ENCODE data around the gene CHMP5. TPM values are rescaled to one million over a fixed set of nuclear protein-coding genes. Genes with fewer than 3 reads are reported as not detected.

The CHMP5 gene
- total RNA-seq (2014; rRNA removed; shearing (Covaris generic)): 93.7 and 94.5 TPM in 2 replicates
- polyA plus RNA-seq (2014; cell fraction: nucleus; rRNA removed): 45.9 and 48.4 TPM in 2 replicates

DNA sequence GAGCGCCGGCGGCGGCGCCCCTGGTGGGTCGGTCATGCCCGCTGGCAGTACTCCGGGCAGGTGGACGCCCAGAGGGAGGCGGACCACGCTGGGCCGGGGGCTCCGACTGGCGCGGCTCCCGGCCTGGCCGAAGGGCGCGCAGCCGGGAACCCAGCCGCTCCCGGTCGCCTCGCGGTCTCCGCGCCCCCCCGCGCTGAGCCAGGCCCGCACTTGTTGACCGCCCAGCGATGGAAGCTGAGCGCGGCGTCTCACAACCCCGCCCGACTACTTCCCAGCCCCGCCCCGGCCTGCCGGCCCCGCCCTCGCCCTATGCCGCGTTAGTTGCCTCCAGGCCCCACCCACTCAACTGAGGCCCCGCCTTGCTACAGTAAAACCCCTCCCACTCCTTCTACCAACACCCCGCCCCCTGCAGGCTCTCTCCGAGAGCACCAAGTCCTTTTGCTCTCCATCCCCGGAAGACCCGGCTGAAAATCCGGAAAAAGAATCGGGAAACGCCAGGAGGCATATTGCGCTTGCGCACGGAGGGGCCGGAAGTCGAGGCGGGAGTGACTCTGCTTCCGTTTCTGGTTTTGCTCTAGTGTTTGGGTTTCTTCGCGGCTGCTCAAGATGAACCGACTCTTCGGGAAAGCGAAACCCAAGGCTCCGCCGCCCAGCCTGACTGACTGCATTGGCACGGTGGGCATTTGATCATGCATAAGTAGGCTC, at the start of gene CHMP5, which contains the start of gene BAG1:
Gene CHMP5 (plus strand): TSS at position 577 of the 705 bp plus-strand sequence. CDS start 30 bp downstream, at position 607.
Gene BAG1 (minus strand): TSS at position 236 of the 705 bp plus-strand sequence.
- DNase-seq (ENCODE audit: extremely low read depth, low read depth): peak; percentile 98

DNA sequence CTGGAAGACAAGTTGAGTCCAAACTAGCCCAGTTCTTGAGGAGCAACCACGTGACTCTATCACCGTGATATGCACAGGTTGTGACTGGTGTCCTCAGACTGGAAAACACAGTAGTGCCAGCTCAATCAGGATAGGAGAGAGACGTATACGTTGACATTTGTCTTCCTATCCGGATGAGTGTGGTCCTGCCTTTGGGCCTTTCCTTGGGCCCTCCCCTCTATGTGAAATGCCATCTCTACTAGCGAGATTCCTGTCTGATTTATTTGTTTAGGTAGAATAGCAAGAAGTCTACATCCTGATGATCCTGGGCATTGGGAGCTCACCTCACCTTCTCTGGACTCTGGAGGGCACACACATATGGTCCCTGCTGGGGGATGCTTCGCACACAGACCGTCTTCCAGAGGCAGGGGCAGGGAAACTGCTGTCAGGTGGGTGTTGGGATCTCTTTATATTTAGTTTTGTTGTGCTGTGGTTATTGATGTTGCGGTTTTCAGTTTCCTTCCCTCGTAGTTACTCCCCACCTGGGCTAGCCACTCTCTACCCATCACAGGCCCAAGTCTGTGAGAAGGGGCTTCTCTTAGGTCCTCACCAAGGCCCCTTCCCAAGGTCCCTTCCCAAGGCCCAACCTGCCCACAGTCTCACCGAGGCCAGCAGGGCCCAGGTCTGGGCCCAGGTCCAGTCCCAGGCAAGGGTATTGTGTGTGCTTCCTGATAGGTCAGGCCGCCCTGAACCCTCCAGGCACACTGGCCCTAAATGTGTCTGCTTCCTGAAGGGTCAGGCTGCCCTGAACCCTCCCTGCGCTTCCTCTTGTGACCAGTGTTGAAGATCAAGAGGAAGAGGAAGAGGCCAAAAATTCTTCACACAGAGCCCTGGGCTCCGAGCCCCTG, 43.9 kb upstream of the CHMP5 start:
- DNase-seq (ENCODE audit: extremely low read depth, low read depth): no peak

DNA sequence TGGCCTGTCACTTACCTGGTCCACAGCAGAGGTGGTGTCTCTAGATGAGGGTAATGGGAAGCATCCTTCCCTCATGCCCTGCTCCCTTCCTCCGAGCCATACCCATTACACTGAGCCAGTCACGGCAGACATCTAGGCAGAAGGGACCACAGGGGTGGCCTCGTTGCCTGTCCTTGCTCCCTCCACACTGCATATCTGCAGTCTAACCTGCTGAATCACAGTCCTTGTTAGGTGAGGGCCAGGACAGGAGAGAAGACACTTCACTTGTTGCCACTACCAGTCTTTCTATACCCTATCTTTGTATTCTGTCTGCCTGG, 43.3 kb upstream of the CHMP5 start:
- DNase-seq (ENCODE audit: extremely low read depth, low read depth): no peak

DNA sequence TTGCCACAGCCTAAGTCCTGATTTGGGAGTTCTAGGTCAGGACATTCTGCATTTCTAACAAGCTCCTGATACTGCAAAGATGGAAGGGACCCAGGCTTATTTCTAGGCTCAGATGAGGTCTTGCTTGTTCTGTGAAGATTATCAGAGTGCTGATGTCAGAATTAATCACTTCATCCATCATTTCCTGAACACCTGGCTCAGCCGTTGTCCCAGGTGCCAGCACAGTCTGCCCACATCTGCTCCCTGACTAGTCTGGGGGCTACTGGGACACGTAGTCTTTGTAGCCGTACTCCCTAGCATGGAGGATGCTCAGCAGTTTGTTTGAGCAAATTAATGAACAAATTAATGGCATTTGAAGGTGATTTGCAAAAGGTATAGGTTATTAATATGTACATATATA, 42.8 kb upstream of the CHMP5 start:
- no peak for DNase-seq (ENCODE audit: extremely low read depth, low read depth)

DNA sequence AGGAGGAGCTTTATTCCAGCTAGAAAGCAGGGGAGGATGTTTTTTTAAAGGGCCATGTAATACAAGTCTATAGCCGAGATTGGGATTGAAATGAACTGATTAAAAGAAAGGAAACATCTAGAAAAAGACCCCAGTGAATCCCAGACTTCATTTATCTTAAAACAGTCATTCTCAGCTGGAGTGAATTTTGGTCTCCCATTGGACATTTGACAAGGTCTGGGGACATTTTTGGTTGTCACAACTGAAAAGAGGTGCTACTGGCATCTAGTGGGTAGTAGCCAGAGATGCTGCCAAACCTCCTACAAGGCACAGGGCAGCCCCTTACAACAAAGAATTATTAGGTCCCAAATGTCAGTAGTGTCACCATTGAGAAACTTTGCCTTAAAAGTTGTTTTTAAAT, 41.2 kb upstream of the CHMP5 start:
- DNase-seq (ENCODE audit: extremely low read depth, low read depth): no peak

DNA sequence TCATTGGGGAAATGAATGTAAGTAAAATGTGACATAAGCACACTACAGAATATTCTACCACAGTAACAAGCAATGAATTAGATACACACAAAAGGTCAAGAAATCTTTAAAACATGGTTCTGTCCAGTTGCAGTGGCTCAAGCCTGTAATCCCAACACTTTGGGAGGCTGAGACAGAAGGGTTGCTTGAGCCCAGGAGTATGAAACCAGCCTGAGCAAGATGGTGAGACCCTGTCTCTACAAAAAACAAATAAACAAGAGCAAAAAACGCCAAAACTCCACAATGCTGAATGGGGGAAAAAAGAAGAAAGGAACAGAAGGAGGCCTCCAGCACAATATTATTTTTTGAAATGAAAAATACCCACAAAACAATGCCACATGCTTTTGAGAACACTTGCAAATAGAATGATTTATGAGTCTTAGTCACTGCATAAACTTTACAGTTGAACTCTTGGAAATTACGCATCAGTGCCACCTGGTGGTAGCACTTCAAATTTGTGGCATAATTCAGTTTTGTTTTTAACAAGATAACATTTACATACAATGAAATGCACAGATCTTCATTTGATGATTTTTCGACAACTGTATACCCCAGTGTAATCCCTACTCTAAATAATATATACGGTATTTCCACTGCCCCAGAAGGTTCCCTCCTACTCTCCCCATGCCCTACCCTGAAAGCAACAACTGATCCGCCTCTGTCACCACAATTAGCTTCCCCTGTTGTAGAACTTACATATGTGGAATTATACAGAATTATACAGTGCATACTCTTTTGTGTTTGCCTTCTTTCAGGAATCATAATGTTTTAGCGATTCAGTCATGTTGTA, 39.3 kb upstream of the CHMP5 start:
- DNase-seq (ENCODE audit: extremely low read depth, low read depth): peak; percentile 68

DNA sequence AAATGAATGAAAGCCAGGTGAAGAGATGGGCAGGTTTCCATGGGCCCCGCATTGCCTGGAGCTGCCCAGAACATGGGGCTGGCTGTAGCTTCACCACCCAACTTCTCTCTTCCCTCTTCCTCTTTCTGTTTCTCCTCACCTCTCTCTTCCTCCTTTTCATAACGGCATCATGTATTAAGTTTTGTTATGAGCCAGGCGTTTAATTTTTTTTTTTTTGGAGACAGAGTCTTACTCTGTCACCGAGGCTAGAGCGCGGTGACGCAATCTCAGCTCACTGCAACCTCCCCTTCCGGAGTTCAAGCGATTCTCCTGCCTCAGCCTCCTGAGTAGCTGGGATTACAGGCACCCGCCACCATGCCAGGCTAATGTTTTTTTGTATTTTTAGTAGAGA, 37.8 kb upstream of the CHMP5 start:
- DNase-seq (ENCODE audit: extremely low read depth, low read depth): no peak

DNA sequence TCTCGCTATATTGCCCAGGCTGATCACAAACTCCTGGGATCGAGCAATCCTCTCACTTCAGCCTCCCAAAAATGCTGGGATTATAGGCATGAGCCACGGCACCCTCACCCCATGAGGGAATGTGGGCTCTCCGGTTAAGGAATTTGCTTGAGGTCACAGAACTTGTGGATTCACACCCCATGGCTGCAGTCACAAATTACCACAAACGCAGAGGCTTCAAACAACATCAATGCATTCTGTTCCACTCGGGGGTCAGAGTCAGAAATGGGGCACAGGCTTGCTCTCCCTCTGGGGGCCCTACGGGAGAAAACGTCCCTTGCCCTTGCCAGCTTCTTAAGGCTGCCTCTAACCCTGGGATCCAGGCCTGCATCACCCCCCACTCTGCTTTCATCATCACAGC, 37.1 kb upstream of the CHMP5 start:
- DNase-seq (ENCODE audit: extremely low read depth, low read depth): no peak

DNA sequence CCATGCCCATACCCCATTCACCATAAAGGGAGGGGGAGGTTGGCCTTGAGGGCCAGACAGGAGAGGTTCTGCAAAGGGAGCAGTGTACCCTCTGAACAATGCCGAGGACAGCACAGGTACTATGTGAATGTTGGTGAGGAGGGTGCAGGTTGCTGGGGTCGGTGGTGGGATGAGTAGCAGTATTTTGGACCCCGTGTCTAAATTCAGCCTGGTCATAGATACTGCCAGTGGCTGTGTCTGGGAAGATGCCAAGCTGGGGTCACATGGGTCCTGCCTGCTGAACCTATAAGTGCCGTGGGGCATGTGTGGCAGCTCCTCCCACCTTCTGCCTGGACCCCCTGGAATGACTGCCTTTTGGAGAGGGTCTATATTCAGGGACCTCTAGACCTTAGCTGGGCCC, 36.2 kb upstream of the CHMP5 start:
- DNase-seq (ENCODE audit: extremely low read depth, low read depth): no peak

DNA sequence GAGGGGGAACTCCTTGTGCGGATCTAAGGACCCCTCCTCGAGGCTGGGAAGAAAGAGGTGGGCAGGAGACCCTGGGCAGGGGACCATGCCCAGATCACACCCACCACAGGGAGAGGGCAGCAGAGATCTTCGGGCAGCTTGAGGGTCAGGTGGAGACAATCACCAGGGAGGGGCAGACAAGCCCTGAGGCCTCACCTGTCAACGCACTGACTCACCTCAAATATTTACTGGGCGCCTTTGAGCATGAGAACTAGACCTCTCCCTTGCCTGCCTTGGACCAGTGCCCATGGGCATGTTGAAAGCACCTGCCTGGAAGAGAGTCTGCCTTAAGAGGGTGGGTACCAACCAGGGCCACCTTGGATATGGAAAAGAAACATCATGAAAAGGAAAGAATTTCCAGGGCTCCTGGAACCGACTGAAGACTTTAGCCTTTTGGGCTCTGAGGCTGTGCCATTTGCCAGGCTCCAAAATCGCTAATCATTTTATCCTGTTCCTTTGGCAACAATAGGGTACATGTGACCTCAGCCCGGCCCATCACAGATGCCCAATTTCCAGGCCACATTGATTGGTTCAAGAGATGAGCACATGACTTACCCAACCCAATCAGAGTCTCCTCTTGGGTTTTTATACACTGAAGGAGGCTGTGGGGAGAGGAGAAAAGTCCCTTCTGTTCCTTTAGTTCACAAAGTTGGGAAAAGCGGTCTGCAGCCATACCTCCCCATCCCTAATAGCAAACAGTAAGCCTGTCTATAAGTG, 35.3 kb upstream of the CHMP5 start:
- peak; percentile 36 for DNase-seq (ENCODE audit: extremely low read depth, low read depth)

DNA sequence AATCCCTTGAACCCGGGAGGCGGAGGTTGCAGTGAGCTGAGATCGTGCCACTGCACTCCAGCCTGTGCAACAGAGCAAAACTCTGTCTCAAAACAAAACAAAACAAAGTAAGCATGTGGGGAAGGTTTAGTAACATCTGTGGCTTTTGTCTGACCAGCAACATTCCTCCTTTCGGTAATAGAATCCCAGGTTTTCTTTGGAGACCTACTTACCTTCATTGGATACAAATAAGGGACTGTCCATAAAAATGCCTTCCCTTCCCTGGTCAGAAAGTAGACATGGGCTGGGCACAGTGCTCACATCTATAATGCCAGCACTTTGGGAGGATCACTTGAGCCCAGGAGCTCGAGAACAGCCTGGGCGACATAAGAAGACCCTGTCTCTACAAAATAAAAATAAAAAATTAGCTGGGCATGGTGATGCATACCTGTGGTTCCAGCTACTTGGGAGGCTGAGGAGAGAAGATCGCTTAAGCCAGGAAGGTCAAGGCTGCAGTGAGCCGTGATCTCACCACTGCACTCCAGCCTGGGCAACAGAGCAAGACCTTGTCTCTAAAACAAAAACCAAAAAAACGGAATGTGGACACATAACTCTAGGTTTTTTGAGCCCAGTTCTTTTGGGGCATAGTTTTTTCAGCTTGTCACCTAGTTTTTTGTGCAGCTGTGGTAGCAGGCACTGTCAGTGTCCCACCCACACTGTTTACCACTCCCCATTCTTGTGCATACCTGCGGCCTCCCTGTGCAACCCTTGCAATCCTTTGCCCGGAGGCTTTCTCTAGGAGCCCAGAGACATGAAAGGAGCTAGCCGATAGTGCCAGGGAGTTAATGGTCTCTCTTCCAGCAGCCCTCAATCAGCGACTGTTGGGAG, 33.9 kb upstream of the CHMP5 start:
- DNase-seq (ENCODE audit: extremely low read depth, low read depth): no peak

DNA sequence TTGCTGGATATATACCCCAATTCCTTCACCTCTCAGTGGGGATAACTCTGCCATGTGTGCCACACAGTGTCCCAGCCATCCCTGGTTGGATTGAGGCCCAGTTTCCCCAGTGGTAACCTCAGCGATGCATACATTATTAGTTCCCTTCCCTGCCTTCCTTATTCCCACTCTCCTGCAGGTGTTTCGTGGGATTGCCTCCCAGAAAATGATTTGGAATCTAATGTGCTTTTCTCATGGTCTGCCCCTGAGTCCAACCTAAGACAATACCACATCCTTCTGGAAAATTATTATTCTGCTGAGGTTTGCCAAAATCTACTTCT, 33.3 kb upstream of the CHMP5 start:
- DNase-seq (ENCODE audit: extremely low read depth, low read depth): no peak

DNA sequence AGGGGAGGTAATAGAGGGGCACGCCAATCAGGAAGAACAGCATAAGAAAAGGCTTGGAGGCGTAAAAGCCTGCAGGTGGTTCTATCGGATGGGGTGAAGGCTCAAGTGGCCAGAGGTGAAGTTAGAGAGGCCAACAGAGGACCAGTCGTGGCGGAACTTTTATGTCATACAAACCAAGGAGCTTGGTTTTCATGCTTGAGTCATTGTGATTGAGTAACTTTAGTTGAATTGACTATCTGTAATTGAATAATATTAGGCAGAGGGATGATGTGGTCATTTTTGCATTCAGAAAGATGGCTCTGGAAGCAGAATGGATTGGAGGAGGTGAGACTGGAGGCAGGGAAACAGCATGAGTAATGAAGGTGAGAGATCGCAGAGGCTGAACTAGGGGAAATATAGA, 32.0 kb upstream of the CHMP5 start:
- no peak for DNase-seq (ENCODE audit: extremely low read depth, low read depth)

DNA sequence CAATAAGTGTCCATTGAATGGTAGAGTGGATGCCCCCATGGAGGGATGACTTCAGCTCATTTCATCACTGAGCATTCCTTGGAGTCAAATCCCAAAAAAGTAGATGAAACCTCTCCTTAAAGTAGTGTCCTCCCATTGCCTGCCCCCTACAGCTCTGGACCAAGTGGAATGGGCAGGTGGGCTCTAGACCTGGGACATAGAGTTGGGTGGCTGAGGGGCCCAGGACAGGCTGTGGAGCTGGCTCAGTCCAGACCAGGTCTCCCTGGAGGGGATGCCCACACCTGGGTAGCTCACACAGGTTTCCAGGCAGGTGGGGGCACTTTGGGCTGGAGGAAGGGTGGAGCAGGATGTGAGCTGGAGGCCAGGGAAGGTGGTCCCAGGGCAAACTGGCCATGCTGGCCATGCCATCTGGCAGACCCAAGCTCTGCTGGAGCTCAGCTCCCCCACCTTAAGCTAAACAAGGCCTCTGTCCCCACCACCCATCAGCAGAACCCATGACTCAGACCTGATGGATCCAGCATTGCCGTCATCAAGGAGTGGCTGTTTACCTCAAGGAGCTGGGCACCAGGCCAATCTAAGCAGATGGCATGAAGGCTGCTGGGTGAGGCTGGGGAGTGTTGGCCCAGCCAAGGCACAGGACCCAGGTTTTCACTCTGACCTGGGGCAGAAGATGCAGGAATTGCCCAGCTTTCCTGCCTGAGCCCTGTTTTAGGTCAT, 31.1 kb upstream of the CHMP5 start:
- DNase-seq (ENCODE audit: extremely low read depth, low read depth): peak; percentile 98

DNA sequence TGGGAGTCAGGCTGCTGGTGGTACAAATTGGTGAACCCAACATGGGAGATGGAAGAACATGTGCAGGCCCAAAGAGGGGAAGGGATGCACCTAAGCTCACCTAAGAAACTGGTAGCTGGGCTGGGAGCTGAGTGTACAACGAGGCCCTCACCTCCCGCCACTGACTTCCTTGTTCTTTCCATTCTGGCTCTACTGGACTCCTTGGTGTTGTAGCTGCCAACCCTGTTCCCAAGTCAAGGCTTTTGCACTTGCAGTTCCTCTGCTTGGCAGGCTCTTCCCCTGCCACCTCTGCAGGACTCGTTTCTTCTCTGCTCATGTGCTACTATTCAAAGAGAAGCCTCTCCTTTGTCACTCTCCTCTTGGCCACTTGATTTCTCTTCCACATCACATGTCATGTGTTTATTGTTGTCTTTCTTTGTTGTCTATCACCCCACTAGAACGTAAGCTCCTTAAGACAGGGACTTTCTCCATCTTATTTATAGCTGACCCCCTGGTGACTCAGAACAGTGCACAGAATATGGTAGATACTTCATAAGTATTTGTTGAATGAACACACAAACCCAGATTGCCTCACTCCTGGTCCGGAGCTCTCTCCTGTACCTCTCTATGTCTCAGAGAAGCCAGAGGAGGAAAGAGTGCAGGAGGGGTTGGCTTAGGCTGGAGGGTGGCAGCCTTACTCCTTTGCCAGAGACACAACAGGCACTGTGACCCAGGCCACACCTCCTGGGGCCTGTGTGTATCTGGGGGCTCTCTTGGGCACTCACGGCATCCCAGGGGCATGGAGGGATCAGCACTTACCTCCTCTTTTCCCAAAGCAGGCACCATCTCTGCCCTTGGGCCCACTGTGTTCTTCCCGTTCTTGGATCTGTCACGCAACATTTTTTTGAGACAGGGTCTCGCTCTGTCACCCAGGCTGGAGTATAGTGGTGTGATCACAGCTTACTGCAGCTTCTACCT, 30.1 kb upstream of the CHMP5 start:
- peak; percentile 72 for DNase-seq (ENCODE audit: extremely low read depth, low read depth)

DNA sequence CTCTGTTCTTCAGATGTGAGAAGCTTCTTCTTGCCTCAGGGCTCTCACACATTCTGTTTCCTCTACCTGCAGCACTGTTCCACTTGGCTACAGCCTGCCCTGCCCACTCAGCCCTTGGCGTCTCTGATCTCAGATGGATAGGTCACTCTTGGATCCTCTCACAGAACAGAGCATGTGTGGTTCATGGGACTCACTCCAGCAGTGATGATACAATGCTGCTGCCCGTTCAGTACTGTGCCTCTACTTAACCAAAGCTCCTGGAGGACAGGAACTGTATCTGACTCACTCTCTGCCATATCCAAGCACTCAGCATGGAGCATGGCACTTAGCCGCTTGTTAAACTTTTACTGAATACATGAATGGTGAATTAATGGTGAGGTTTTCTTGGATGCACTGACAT, 28.3 kb upstream of the CHMP5 start:
- no peak for DNase-seq (ENCODE audit: extremely low read depth, low read depth)

DNA sequence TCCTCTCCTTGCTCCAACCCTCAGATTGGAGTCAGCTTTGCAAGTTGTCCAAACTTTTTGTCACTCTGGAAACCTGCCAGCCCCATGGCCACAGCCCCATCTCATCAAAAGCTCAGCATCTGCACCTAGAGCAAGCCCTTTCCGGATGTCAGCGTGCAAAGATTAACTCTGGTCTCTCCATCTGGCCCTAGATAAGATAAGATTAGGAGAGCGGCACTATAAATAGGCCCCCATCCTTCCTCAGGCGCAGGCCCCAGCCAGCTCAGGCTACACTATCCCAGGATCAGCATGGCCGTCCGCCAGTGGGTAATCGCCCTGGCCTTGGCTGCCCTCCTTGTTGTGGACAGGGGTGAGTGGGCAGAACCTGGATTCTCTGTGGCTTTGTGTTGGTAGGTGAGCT, 24.9 kb upstream of the CHMP5 start, which contains the start of gene SPINK4:
Gene SPINK4 (plus strand): TSS at position 247 of the 400 bp plus-strand sequence. CDS start 42 bp downstream, at position 289.
- no peak for DNase-seq (ENCODE audit: extremely low read depth, low read depth)

DNA sequence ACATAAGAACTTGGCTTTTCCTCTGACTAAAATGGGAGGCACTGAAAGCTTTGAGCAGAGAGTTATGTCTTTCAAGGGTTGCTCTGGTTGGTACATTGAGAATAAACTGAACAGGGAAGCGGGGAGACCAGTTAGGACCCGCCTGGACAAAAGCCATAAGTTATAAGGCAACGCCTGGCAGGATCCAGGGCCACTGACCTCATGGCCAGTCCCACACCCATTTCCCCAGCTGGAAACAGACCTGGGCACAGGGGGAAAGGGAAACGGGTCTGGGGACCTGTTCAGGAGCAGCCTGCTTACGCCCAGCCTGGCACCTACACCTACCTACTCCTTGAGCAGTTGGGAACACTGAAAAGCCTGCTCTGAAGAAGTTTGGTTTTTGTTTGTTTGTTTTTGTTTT, 23.6 kb upstream of the CHMP5 start:
- no peak for DNase-seq (ENCODE audit: extremely low read depth, low read depth)
